Thyroid gland (tissue), 4 donors: Measurements from ENCODE around the gene PDCD4.

Experiments
- POLR2A ChIP-seq, 2 donors: fragments of 450-650 bp; IDR thresholded peaks; one replicate each; pipeline ENCODE4 v1.6.1; 2017; ENCODE audit warnings: antibody characterized with exemption in 2 of 2, mild to moderate bottlenecking in 2 of 2, moderate library complexity in 1 of 2
- TF ChIP-seq, protein P1 (sequence below), 6 experiments: fragments of 200-600 bp in 3 of 6; fragments of 450-650 bp in 3 of 6; sonication (generic) in 3 of 6; IDR thresholded peaks; one replicate each; pipeline ENCODE4 v1.5.1; 2016 to 2019; ENCODE audit warnings: antibody characterized with exemption in 6 of 6, mild to moderate bottlenecking in 2 of 6, inconsistent platforms in 1 of 6, moderate library complexity in 1 of 6

DNA sequence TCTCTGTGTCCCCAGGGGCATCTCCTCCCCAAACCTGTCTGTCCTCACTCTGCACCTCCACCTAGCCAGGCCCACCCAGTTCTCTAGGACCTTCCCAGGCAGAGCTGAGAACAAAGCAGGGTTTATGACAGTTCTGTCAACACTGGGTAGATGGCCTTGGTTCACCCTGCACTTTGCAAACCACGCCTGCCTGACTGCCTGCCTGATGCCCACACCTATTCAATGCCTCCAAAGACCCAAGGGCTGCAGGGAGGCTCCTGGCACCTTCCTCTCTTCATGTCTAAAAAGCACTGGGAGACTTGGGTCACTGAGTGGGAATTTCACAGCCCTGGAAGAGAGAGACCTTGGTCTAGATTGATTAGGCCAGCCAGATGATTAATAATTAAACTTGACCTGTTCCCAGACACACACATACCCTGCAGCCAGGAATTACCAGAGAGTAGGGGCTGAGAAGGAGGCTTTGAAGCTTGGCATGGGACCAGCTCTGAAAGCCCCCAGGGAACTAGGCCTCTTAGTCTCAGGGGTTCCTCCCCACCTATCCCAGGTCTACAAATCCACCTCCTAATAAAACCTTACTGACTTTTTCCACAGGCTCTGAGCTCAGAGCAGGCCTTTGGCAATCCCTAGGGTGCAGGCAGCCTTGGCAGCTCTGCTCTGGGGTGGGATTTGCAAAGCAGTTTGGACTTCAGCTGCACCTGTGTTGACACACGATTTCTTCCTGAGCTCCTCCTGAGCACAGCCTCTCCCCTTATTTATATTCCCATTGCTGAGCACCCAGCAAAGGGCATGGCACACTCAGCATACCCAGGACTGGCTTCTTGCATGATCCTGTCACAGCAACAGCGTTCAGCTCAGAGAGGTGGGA, 25.7 kb upstream of the PDCD4 start:
- TF ChIP-seq, protein P1, sequence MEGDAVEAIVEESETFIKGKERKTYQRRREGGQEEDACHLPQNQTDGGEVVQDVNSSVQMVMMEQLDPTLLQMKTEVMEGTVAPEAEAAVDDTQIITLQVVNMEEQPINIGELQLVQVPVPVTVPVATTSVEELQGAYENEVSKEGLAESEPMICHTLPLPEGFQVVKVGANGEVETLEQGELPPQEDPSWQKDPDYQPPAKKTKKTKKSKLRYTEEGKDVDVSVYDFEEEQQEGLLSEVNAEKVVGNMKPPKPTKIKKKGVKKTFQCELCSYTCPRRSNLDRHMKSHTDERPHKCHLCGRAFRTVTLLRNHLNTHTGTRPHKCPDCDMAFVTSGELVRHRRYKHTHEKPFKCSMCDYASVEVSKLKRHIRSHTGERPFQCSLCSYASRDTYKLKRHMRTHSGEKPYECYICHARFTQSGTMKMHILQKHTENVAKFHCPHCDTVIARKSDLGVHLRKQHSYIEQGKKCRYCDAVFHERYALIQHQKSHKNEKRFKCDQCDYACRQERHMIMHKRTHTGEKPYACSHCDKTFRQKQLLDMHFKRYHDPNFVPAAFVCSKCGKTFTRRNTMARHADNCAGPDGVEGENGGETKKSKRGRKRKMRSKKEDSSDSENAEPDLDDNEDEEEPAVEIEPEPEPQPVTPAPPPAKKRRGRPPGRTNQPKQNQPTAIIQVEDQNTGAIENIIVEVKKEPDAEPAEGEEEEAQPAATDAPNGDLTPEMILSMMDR (IDR thresholded peaks at IDR 0.05), result no peak
- TF ChIP-seq POLR2A (IDR thresholded peaks at IDR 0.05), result no peak
